ENCODE data around the gene FBLN2.

Gene FBLN2

GRCh38 chr3:13651775-13652428, 103.0 kb downstream of the FBLN2 start:
- no peak for DNase-seq

- DNase-seq = no peak
Measured at GRCh38 chr3:13652728-13653127, 103.8 kb downstream of the FBLN2 start.

DNA sequence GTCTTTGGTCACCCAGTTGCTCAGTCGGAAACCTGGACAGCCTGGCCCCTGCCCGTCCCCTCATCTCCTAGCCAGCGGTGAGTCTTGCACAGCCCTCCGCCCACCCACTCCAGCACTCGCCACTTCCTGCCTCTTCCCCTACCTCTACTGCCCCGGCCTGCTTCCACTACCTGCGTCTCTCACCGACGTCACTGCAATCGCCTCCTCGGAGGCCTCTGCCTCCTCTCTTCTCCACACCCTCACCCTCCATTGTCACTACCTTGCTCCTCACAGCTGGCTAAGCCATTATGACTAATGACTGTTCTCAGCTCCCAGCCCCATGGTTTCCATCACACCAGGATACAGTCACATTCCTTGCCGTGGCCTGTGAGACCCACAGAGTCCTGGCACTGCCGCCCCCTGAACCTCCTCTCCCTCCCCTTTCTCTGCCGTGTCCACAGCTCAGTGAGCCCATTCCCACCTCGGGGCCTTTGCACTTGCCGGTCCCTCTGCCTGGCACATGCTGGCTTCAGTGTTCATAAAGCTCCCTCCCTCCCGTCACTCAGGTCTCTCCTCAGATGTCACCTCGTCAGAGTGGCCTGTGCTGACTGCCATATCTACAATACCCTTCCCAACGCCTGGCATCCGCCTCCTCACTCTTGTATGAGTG, 104.8 kb downstream of the FBLN2 start:
- no peak for DNase-seq

DNA sequence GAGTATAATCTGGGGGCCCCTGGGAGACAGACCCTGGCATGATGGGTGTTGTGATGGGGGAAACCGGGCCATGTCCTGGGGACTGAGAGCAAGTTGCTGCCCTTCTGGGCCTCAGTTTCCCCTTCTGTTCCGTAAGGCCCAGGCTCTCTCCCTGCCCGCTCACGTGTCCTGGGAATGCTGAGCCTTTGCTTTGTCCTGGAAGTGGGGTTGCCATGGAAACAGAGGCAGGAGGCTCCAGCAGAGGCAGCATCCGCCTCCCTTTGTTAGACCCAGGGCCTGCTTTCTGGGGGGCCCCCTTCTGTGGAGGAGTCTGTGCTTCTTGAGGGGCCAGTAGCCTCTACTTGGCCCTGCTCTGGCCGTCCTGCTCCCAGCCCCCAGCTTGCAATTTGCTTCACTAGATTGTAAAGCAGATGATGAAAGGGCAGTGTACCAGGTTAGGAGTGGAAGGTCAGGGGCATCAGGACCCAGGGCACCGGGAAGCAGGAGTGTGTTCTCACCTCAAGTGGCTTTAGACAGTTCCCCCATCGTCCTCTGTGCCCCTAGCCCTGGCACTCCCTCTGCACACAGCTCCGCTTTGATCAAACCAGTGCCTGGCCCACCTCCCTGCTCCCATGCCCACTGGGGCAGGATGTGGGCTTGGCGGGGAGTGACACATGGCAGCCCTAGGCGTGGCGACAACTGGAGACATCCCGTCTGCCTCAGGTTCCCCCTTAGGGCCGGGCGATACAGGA, 105.6 kb downstream of the FBLN2 start:
- no peak for DNase-seq

DNA sequence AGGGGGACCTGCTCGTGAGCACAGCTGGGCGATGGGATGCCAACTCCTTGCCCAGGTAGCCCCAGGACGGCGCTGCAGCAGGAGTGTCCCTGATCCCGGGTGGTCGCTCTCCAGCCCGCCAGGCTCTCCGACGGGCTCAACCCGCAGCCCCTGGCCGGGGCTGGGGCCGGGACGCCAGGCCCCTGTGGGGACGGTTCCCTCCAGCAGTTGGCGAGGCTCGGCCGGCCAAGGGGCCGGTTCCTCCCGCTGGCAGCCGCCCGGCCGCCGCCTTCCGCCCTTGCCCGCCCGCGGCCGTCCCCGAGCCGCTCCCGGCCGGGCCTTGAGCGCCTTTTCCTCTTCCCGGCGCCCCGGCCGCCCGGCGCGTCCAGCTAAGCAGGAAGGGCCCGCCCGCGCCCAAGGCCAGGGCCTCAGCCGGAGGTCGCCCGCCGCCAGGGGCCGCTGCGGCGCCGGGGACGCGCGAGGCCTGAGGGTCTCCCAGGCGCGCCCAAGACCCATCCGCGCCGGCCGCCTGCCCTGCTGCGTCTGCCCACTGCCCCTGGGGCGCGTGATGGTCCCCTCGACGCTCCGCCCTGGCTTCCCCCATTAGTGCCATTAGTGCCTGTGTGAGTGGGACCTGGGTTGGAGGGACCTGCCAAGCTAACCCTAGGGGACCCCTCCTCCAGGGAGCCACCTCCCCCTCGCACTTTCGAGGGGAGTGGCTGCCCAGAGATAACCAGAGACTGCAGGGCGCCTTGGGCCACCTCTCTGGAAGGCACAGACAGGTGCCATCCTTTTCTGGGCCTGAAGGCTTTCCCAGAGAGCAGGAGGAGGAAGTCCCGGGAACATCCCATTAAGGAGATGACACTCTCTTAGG, 106.4 kb downstream of the FBLN2 start:
- no peak for DNase-seq

- DNase-seq = no peak
Measured at GRCh38 chr3:13656584-13657301, 107.8 kb downstream of the FBLN2 start.

DNA sequence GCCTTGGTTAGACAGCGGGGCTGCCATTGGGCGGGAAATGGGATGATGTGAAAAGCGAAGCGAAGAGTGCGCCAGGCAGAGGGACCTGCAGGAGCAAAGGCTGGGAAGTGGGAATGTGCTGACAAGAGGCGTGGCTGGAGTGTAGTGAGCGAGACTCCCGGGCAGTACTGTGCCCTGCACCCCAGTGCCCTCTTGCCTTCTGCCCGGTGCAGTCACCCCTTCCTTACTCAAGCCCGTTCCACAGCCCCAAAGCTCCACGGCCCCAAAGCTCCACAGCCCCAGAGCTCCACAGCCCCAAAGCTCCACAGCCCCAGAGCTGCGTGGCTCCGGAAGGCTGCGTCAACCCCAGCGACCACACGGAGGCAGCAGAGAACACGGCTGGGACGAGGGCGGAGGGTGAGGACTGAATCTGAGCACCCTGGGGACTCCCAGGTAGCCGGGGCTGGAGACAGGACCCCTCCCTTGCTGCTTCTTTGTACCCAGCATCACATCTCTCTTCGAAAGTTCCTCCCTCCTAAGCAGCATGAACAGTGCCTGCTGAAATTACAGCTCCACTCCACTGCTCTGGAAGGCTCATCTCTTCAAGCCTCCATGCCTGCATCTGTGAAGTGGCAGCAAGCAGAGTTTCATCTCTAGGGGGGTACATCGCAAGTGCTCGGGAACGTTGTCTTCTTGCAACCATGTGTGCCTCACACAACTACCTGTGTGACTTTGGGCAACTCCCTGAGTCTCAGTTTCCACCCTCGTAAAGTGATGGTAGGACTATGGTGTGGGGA, 108.9 kb downstream of the FBLN2 start:
- DNase-seq = peak; percentile 50

GRCh38 chr3:13658681-13659080, 109.8 kb downstream of the FBLN2 start:
- no peak for DNase-seq

GRCh38 chr3:13659221-13659969, 110.5 kb downstream of the FBLN2 start:
- DNase-seq = no peak

DNA sequence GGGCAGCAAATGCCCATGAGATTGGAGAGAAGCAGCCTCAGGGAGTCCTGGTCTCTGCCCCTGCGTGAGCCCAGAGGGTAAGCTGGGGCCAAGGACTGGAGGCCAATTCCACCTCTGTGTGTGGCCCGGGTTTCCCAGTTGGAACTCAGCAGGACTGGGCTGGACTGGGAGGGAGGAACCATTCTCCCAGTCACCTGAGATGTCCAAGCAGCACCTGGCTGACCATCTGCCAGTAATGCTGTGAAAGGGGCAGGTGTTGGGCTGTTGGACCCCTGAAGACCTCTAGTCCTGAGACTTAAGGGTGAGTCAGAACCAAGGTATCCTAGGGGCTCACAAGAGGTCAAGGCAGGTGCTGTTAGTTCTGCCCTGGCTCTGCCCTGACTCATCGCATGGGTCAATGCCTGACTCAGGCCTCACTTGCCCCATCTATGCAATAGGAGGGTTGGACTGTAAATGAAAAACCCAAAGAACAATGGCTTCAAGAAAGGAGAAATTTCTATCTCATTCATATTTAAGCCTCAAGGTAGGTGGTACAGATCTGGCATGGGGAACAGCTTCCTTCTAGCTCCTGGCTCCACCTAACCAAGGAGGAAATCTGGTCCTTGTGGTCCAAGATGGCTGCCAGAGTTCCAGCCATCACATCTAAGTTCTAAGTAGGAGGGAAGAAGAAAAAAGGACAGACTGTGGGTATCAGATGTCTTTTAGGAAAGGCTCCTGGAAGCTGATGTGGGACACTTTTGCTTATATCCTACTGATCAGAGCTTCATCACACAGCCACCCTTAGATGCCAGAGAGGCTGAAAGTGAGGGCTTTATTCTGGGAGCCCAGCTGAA, 111.3 kb downstream of the FBLN2 start:
- DNase-seq = no peak

- no peak for DNase-seq
Measured at GRCh38 chr3:13661121-13661520, 112.2 kb downstream of the FBLN2 start.

GRCh38 chr3:13662238-13662847, 113.4 kb downstream of the FBLN2 start:
- no peak for DNase-seq

DNA sequence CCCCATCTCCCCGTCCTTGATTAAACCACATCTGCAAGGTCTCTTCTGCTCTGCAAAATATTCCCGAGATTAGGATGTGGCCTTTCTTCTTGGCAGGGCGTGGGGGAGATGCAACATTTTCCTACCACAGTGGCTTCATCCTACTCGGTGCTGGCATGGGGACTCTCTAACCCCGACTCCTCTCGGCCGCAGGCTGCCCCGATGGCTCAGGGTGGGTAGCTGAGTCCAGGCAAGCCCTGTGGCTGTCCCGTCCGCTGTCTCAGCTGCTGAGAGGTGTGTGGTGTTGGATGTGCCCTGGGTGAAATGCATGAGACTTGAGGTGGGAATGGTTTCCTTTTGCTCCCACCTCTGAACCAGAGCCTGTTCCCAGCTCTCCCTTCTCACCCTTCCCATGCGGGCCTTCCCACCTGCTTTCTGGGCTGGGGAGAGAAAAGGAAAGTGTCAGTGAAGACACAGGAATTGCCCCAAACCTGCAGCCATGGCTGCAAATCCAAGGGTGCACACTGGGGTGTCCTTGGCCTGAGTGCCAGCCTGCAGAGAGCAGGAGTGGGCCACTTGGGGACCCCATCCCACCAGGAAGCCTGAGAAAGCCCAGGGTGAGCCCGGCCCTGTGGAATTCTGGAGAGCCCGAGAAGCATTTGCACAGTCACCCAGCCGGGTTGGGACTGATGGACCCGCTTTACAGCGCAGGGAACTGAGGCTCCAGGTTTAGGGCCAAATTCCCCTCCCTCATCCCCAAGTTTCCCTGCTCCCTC, 115.0 kb downstream of the FBLN2 start:
- no peak for DNase-seq

- no peak for DNase-seq
Measured at GRCh38 chr3:13665582-13666226, 116.8 kb downstream of the FBLN2 start.

DNA sequence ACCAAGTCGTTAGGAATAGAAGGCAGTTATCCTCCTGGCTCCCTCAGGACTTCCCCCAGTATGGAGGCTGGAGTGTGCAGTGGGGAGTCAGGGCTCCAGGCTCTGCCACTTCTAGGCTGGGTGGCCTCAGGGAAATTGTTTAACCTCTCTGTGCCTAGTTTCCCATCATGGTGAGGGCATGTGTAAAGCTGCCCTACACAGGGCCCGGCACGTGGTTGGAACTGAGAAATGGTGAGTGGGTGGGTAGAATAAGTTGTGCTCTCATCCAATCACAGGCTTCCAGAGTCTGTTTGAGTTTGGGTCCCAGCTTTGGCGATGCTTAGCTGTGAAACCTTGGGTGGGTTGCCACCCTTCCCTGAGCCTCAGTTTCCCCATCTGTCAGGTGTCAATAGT, 117.3 kb downstream of the FBLN2 start:
- DNase-seq = no peak

DNA sequence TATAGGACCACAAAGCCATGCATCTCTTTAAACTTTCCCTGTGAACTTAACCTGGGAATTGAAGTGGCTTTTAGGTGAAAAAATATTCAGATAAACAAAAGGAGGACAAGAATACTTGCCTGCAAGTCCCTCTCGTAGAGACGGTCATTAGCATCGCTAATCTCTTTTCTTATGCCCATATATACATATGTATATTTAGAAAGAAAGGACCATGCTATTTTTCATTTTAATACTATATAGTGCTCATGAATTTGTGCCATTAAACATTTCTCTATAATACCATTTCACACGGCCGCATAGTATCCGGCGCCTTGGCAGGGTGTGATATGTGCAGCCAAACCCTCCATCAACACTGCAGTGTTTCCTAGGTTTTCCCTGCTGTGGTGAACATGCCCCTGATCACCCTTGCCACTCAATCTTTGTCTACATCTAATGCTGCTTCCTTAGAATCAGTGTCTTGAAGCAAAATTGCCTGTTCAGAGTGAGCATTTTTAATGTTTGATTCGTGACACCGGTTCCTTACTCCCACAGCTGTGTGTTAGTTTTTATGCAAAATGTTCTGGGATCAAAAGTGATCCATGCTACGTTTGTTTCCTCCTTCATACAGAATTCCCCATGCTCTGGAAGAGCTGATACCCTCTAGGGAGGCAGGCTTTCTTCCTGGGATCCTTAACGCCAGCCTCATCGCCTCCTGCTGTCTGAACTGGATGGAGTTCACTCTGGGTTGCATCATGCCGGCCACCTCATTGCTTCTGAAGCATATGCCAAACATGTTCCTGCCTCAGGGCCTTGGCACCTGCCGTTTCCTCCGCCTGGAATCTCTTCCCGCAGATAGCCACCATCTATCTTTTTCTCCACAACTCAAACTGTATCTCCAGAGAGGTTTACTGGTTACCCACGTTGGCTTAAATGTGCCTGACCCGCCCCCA, 118.1 kb downstream of the FBLN2 start:
- DNase-seq = no peak

DNA sequence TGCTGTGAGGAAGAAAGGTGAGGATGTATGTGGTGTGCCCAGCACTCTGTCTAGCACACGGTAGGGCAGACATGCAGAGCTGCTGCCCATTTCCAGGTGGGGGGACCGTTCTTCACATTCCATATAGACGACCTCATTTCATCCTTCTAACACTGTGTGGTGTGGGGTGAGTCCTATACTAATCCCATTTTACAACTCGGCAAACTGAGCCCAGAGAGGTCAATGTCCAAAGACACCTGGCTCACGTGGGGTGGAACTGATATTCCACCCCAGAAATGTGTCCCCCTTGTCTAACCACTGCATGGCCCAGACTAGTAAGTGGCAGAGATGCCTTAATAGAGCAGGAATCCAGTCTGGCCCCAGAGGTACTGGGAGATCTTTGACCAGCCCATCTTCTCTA, 119.2 kb downstream of the FBLN2 start:
- DNase-seq = no peak

Data from CD4-positive, alpha-beta T cell treated with Interferon gamma for 1 hour (primary cell).